Measurements from ENCODE around the gene TOMM40L.

The TOMM40L gene

DNA sequence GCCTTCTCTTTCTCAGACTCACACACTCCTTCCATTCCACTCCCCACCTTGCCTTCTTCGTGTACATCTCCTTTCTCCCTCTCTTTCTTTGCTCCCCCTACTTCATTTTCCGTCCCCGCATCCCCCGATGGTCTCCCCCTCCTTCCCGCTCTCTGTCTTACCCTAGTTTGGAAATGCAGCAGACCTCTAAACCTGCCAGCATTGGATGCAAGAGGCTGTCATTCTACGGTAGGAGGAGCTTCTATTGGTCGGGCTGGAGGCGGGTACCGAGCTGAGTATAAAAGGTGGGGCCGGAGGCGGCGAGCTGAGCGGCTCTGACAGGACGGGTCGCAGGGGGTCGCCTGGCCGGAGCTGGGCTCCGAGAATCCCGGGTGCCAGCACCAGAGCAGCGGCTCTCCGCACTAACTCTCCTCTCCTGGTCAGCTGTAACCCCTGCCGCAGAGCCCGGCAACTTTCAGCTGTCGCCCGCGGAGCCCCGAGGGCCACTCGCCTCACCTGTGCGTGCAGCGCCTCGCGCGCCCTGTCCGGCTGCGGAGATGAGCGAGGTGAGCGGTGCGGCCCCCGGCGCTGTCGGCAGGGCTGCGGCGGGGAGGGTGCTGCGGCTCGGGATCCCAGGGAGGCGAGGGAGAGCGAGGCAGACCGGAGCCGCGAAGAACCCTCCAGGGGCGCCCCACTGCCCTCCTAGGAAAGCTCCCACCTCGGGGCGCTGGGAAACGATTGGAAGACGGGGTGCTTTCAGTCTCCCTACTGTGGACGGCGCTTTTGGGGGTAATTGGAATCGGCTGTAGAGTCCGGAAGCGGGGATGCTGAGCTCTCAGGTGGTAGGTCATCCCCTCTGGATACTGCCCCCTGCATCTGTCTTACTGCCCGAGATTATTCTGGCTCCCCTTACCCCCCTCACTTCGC, 32.8 kb downstream of the TOMM40L start, which contains the start of gene PCP4L1:
TSS of gene PCP4L1 (plus strand) at position 307 of the 906 bp plus-strand sequence. CDS start at position 537, 230 bp downstream.
- no peak for DNase-seq

DNA sequence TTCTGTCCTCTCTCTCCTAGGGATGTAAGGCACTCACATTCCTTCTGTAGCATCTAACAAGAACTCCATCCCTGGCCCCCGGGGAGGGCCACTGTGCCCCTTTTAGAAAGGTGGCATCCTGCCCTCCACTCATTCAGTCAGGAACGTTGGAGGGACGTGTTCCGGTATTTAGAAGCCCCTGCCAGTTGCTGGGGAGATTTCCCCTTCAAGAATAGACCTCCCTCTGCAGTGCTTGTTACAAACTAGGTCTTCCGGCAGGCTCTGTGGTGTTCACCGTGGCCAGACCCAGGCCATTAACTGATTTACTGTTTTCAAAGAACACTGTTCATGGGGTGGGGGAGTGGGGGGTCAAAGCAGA, 33.5 kb downstream of the TOMM40L start:
- no peak for DNase-seq

DNA sequence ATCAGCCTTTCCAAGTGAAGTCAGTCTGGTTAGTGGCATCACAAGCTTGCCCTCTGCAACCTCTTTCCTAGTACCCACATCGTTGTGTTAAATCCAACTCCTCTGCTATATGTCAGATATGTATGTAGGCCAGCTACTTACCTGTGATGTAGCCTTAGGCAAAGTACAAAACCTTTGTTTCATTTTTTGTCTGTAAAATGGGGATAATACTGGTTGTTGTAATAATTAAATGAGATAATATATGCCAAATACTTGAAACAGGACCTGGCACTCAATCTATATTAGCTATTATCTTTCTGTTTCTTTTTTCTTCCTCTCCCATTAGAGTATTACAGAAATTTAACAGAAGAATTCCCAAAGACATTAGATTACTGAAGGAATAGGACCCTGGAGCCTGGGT, 33.9 kb downstream of the TOMM40L start:
- DNase-seq = no peak

DNA sequence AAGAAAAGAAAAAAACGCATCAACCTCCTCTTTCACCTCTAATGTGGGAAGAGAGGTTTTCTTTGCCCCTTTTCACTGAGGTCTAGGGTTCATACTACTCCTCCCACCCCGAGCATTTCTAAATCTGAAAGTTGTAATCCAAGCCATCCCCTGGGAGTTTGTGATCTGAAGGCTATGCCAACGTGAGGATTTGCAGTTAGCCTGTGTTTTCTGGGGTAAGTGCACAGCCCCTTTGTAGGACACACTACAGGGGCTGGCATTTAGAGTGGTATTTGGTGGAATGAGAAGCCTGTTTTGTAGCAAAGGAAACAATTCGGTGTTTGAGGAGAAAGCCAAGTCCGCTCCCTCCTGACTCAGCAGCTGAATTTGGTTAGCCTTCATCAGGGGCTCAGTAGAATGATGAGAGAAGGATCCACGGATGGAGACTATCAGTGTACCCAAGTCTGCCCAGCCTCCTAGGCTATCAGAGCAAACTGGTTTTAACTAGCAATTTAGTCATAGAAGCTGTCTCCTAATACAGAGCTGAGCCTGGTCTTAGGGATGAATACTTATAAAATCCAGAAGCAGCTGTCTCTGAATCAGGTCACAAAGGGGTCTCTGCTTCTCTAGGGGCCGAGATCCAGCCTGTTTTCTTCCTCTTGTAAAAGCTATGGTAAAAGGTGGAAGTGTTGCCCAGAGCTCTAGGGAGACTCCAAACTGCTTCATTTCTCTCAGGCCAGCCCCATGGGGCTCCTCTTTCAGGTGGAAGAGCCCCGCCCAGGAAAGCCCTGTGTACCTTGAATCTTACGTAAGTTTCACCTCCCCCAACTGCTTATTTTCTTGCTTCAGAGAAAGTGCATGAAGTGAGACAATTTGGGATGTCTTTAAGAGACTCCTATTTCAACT, 34.8 kb downstream of the TOMM40L start:
- DNase-seq = no peak

DNA sequence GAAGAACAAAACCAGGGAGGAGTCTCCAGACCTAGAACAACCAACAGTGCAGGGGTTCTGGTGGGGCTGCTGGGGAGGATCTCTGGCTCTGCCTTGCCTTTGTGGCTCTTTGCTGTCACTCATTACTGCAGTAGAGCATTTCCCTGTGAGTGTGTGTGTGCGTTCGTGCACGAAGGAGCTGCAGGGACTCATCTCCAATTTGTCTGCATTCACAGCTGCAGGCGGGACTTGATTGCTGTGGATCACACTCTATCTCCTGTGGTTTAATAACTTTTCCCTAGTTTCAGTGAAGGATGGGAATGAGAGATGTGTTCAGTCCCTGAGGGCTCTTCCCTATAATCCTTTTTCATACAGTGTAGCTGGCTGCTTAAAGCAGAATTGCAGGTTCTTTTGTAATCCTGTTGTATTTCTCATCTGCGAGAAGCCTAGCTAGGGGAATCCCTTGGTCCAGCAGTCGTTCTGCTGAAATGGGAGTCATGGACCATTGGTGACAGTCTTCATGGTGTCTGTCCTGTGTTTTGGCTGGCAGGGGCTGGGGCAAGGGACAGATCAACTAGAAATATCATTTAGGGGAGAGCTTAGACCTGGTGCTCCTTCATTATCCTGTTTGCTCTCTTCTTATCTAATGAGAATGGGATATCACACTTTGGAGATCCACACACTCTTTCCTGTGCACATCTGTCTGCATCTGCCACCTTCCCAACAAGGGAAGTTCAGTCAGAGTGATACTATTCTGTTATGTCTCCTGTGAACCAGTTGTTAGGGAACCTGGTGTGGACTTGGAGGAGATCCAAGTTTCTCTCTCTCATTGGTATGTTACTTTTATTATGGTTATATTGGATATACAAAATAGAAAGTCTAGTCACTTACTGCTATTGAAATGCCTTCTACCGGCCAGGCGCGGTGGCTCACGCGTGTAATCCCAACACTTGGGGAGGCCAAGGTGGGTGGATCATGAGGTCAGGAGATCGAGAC, 35.7 kb downstream of the TOMM40L start:
- no peak for DNase-seq

DNA sequence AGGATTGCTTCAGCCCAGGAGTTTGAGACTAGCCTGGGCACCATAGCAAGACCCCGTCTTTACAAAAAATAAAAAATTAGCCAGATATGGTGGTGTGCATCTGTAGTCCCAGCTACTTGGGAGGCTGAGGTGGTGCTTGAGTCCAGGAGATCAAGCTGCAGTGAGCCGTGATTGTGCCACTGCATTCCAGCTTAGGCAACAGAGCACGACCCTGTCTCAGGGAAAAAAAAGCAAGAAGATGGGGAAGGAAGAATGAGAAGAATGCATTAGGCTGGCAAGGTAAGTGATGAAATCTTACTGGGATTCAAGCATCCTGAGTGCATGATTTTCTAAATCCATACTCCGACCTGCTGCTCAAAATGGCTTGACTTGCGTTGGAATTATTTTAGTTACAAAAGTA, 39.4 kb downstream of the TOMM40L start:
- DNase-seq = no peak

DNA sequence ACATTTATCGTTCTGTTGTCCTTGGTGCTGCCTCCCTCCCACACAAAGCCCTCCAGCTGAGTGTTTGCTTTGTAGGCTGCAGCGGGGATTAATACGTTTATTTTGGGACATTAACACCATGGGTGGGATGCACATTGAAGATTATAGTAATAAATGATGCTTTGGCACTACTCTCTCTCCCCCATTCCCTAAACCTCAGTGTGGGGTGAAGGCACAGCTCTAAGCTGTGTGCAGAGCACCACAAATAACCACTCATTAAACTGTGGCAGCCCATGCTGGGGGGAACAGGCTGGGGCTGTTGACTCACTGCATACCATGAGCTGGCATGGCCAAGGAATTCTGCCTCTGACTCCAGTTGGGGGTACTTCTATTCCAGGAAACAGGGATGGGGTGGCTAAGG, 40.3 kb downstream of the TOMM40L start:
- no peak for DNase-seq

DNA sequence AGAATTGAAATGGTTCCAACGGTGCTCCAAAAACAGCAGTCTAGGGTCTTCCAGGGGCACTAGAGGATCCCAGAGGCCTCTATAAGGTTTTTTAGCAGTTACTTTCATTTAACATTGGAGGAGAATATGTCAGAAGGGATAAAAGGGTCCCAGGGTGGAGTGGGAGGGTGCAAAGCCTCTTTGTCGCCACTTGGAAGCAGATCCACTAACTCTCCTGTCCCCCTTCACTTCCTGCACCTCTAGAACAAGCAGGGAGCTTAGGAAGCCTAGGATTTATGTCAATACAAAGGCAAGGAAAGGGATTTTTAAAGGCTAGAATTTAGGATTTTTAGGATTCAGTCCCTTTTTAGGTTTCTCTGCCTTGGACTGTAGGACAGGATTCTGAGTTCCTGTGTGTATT, 41.0 kb downstream of the TOMM40L start:
- DNase-seq = no peak

DNA sequence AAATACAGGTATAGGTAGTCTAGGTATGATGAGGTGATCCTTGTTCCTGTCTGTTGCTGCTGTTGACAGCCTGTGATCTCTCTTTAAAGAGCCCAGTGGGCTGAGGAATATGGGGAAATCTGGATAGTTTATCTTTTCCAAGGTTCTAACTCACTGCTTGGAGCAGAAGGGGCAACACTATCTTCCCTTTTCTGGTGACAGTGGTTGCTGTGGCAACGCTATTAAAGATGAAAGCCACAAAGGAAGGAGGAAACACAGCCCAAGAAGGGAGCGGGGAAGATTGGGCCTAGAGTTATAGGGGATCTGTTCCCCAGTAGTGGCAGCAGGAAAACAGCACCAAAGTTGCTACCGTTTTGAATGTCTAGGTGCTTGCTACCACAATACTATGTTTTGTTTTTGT, 41.5 kb downstream of the TOMM40L start:
- DNase-seq = no peak

DNA sequence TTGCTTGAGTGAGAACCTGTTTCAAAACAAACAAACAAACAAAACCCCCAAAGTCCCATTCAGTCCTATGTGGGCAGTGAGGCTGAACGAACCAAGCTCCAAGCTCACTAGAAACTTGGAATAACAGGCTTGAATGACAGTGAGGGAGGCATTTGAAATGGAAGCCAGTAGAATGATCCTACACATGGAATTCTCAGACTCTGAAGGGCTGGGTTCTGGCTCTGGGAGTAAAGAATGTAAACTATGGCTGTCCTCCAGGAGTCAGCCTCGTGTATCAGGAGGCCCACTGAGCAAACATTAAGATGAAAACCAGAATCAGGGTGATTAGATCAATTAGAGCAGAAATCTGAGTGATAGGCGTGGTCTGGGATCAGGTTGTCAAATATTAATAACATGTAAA, 47.5 kb downstream of the TOMM40L start:
- no peak for DNase-seq

DNA sequence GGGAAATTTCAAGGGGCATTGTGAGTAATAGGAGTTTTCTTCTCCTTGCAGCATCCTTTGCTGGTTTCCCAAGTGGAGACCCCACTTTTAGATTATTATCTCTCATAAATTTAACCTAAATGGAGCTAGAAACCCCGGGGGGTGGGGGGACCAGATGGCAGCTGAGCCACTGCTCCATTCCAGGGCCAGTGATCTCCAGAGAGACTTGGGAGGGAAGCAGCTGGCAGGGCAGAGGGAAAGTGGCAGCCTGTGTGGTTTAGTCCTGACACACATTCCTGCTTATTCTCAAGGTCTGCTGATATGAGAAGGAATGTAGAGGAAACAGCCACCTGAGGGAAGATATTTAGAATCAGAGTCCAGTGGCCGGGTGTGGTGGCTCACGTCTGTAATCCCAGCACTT, 49.0 kb downstream of the TOMM40L start:
- no peak for DNase-seq
